Thyroid gland (tissue), 4 donors: ENCODE results near the gene RSPH10B.
"Not testable (repeated sequence)": the region's sequence is repeated elsewhere in the genome, so short reads cannot be mapped to it uniquely, and the experiment has no call there.

ENCODE experiments used
- CTCF ChIP-seq, 6 experiments: fragments of 200-600 bp in 3 of 6; fragments of 450-650 bp in 3 of 6; sonication (generic) in 3 of 6; IDR thresholded peaks; one replicate each; pipeline ENCODE4 v1.5.1; 2016 to 2019; ENCODE audit warnings: antibody characterized with exemption in 6 of 6, mild to moderate bottlenecking in 2 of 6, inconsistent platforms in 1 of 6, moderate library complexity in 1 of 6
- POLR2A ChIP-seq, 2 donors: fragments of 450-650 bp; IDR thresholded peaks; one replicate each; pipeline ENCODE4 v1.6.1; 2017; ENCODE audit warnings: antibody characterized with exemption in 2 of 2, mild to moderate bottlenecking in 2 of 2, moderate library complexity in 1 of 2

DNA sequence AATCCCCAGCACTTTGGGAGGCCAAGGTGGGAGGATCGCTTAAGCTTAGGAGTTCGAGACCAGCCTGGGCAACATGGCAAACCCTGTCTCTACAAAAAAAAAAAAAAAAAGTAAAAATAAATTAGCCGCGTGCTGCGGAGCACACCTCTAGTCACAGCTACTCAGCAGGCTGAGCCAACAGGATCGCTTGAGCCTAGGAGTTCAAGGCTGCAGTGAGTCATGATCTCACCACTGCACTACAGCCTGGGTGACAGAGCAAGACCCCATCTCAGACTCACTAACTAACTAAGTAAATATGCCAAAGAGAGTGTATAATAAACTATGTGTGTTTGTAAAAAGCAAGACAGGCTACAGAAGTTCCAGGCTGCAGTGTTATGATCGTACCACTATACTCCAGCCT, 6.7 kb downstream of the RSPH10B start:
- TF ChIP-seq POLR2A, CTCF (IDR thresholded peaks at IDR 0.05): not testable (repeated sequence)
